Fibroblast of skin of abdomen (primary cell): ENCODE measurements around the gene FAM170B.

Experiments used
- DNase-seq: peaks from one replicate; pipeline ENCODE4 v3.0.0-alpha.2; 2013

FAM170B gene

GRCh38 chr10:49119746-49120145 is 14.1 kb downstream of the FAM170B start:
- peak; percentile 46 for DNase-seq

- DNase-seq = no peak
Measured at GRCh38 chr10:49118430-49119074, 15.3 kb downstream of the FAM170B start.

- no peak for DNase-seq
Measured at GRCh38 chr10:49117376-49118070, 16.3 kb downstream of the FAM170B start.

- DNase-seq = no peak
Measured at GRCh38 chr10:49116509-49117375, 17.1 kb downstream of the FAM170B start.

- DNase-seq = no peak
Measured at GRCh38 chr10:49115796-49116508, 17.9 kb downstream of the FAM170B start.

GRCh38 chr10:49115015-49115795 is 18.6 kb downstream of the FAM170B start, which contains the start of gene VSTM4:
VSTM4 (minus strand) TSS chr10:49115522; CDS start chr10:49115485, 37 bp downstream.
- DNase-seq = peak; percentile 57

GRCh38 chr10:49114718-49115014 is 19.2 kb downstream of the FAM170B start:
- DNase-seq = no peak

GRCh38 chr10:49113741-49114141 is 20.1 kb downstream of the FAM170B start:
- DNase-seq = no peak

GRCh38 chr10:49112851-49113250 is 21.0 kb downstream of the FAM170B start:
- no peak for DNase-seq

GRCh38 chr10:49112098-49112497 is 21.7 kb downstream of the FAM170B start:
- no peak for DNase-seq

GRCh38 chr10:49111320-49111698 is 22.5 kb downstream of the FAM170B start:
- DNase-seq = no peak

GRCh38 chr10:49110684-49111319 is 23.0 kb downstream of the FAM170B start:
- no peak for DNase-seq

- DNase-seq = peak; percentile 88
Measured at GRCh38 chr10:49109669-49110340, 24.0 kb downstream of the FAM170B start.

- no peak for DNase-seq
Measured at GRCh38 chr10:49108656-49109055, 25.2 kb downstream of the FAM170B start.

- DNase-seq = no peak
Measured at GRCh38 chr10:49107887-49108267, 25.9 kb downstream of the FAM170B start.

- no peak for DNase-seq
Measured at GRCh38 chr10:49107111-49107886, 26.5 kb downstream of the FAM170B start.

- DNase-seq = no peak
Measured at GRCh38 chr10:49106451-49106850, 27.4 kb downstream of the FAM170B start.

- no peak for DNase-seq
Measured at GRCh38 chr10:49105076-49105475, 28.7 kb downstream of the FAM170B start.

GRCh38 chr10:49104323-49104722 is 29.5 kb downstream of the FAM170B start:
- no peak for DNase-seq

GRCh38 chr10:49103761-49104160 is 30.1 kb downstream of the FAM170B start:
- no peak for DNase-seq
